BLaER1 (cell line): ENCODE results near the gene SLC25A21.

Source experiments
- H3K27ac ChIP-seq: shearing (Covaris generic); formaldehyde crosslinking; 2 replicates; pipeline ENCODE4 v1.8.1; 2022
- H3K27me3 ChIP-seq: shearing (Covaris generic); formaldehyde crosslinking; 2 replicates; pipeline ENCODE4 v1.8.1; 2022
- H3K36me3 ChIP-seq: shearing (Covaris generic); formaldehyde crosslinking; 2 replicates; pipeline ENCODE4 v1.8.1; 2022
- H3K4me1 ChIP-seq: shearing (Covaris generic); formaldehyde crosslinking; 2 replicates; pipeline ENCODE4 v1.8.1; 2022
- H3K4me2 ChIP-seq: shearing (Covaris generic); formaldehyde crosslinking; 2 replicates; pipeline ENCODE4 v1.8.1; 2022
- H3K4me3 ChIP-seq: shearing (Covaris generic); formaldehyde crosslinking; 2 replicates; pipeline ENCODE4 v1.8.1; 2022
- H3K9ac ChIP-seq: shearing (Covaris generic); formaldehyde crosslinking; 2 replicates; pipeline ENCODE4 v1.8.1; 2022
- H3K9me3 ChIP-seq: shearing (Covaris generic); formaldehyde crosslinking; 2 replicates; pipeline ENCODE4 v1.8.1; 2022
- H4K20me1 ChIP-seq: shearing (Covaris generic); formaldehyde crosslinking; 2 replicates; pipeline ENCODE4 v1.8.1; 2022
- Cebpa-rat ChIP-seq: shearing (Covaris generic); IDR thresholded peaks from 2 replicates; pipeline ENCODE4 v1.8.1; 2022

SLC25A21 gene

DNA sequence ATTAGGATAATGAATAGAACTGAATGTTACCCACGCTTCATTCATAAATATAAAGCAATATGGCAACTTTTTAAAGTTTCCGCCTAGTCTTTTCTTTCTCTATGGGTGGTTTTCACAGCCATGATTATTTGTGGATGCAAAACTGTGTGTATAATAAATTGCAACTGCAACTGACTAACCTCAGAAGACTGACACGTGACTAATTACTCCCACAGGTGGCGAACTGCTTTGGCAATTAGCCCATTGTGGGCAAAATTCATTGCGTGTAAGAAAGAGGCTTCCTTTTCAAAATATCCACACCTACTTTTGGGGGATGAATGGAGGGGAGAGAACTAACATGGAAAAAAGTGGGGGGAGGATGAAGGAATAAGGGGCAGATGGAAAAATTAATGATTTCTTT, 79.0 kb downstream of the SLC25A21 start:
- Histone ChIP-seq H3K4me1 (no peaks in the 10 kb centered on the region), H3K4me2 (no peak overlapping the region), H3K9me3 (no peaks in the 10 kb centered on the region), H3K27me3 (no peaks in the 10 kb centered on the region), H3K9ac (no peak overlapping the region), H4K20me1 (no peaks in the 10 kb centered on the region), H3K27ac (no peak overlapping the region), H3K4me3 (no peak overlapping the region), H3K36me3 (no peaks in the 10 kb centered on the region)
- no peak for TF ChIP-seq Cebpa-rat

- TF ChIP-seq Cebpa-rat, result no peak
- no peaks in the 10 kb centered on the region for H4K20me1 ChIP-seq
- H3K9ac ChIP-seq, result no peak overlapping the region
- no peak overlapping the region for H3K27ac ChIP-seq
- H3K36me3 ChIP-seq, result no peaks in the 10 kb centered on the region
- no peaks in the 10 kb centered on the region for H3K27me3 ChIP-seq
- no peaks in the 10 kb centered on the region for H3K9me3 ChIP-seq
- no peak overlapping the region for H3K4me2 ChIP-seq
- H3K4me1 ChIP-seq, result no peaks in the 10 kb centered on the region
- H3K4me3 ChIP-seq, result no peak overlapping the region
Observed at GRCh38 chr14:37091651-37092050, 80.8 kb downstream of the SLC25A21 start.

- Histone ChIP-seq H3K9ac (no peak overlapping the region), H4K20me1 (no peaks in the 10 kb centered on the region), H3K4me1 (no peaks in the 10 kb centered on the region), H3K36me3 (no peaks in the 10 kb centered on the region), H3K9me3 (no peaks in the 10 kb centered on the region), H3K4me3 (no peak overlapping the region), H3K27me3 (no peaks in the 10 kb centered on the region), H3K4me2 (no peak overlapping the region), H3K27ac (no peak overlapping the region)
- TF ChIP-seq Cebpa-rat, result no peak
Observed at GRCh38 chr14:37090026-37090425, 82.4 kb downstream of the SLC25A21 start.

- TF ChIP-seq Cebpa-rat, result no peak
- H3K27ac ChIP-seq, result no peak overlapping the region
- H3K36me3 ChIP-seq, result no peaks in the 10 kb centered on the region
- no peaks in the 10 kb centered on the region for H3K27me3 ChIP-seq
- no peaks in the 10 kb centered on the region for H3K9me3 ChIP-seq
- no peak overlapping the region for H3K4me3 ChIP-seq
- H4K20me1 ChIP-seq, result no peaks in the 10 kb centered on the region
- H3K9ac ChIP-seq, result no peak overlapping the region
- no peaks in the 10 kb centered on the region for H3K4me1 ChIP-seq
- no peak overlapping the region for H3K4me2 ChIP-seq
Observed at GRCh38 chr14:37089410-37089809, 83.0 kb downstream of the SLC25A21 start.

DNA sequence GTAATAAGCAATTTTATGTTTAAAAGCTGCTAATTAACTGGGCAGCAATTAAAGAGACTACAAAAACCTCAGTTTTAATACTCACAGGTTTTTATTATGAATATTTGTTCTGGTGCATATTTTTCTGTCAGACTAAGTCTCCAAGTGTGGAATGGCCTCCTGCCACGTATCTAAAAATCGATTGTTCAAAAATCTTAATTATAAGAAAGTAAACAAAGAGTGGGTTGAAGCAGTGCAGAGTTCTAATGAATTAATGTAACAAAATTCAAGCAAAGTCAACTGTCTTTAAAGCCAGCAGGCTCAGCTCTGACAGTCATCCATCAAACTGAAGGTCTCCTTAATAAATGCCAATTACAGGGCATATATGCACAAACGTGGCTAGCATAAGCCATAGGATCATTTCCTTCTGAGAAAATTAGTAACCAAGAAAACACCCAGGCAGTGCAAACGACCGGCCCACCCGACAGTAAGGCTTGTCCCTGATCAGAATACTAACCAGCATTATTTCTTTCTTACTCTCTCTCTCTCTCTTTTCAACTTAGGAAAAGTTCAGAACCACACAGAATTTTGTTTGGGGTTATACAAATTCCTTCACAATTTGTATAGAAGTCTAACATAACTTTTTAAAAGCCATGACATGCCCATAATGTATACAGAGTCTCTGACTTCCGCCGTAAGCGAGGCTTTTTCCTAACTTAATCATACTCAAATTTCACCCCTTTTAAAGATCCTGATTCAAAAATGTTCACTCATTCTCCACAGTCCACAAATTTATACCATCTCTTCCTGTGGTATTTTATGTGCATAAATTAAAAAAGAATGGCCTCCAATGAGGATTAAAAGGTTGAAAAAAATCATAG, 83.8 kb downstream of the SLC25A21 start:
- no peaks in the 10 kb centered on the region for H3K36me3 ChIP-seq
- H3K27ac ChIP-seq, result no peak overlapping the region
- no peaks in the 10 kb centered on the region for H3K9me3 ChIP-seq
- no peak overlapping the region for H3K4me2 ChIP-seq
- no peak overlapping the region for H3K4me3 ChIP-seq
- TF ChIP-seq Cebpa-rat, result no peak
- H3K27me3 ChIP-seq, result no peaks in the 10 kb centered on the region
- no peaks in the 10 kb centered on the region for H4K20me1 ChIP-seq
- no peak overlapping the region for H3K9ac ChIP-seq
- no peaks in the 10 kb centered on the region for H3K4me1 ChIP-seq

DNA sequence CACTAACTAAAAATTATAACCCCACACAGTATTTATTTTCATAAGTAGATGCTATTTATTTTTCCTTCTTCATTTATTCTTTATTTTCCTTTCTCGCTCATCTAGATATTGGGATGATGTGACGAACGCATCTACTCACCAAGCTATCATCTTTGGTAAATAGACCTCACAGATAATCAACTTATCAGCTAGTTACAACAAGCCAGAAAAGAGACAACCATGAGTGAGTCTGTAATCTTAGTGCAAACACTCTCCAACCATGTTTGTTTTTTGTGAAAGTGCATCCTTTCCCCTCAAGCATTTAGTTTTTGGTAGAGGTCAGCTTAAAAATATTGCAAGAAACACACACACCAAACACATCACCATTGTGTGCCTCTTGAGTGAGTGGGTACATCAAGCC, 84.9 kb downstream of the SLC25A21 start:
- Histone ChIP-seq H3K27me3 (no peaks in the 10 kb centered on the region), H3K4me1 (no peaks in the 10 kb centered on the region), H3K4me3 (no peak overlapping the region), H3K9me3 (no peaks in the 10 kb centered on the region), H3K27ac (no peak overlapping the region), H3K4me2 (no peak overlapping the region), H3K36me3 (no peaks in the 10 kb centered on the region), H3K9ac (no peak overlapping the region), H4K20me1 (no peaks in the 10 kb centered on the region)
- no peak for TF ChIP-seq Cebpa-rat

- Histone ChIP-seq H3K27ac (no peak overlapping the region), H3K9me3 (no peaks in the 10 kb centered on the region), H3K27me3 (no peaks in the 10 kb centered on the region), H3K36me3 (no peaks in the 10 kb centered on the region), H3K4me2 (no peak overlapping the region), H3K9ac (no peak overlapping the region), H3K4me3 (no peak overlapping the region), H4K20me1 (no peaks in the 10 kb centered on the region), H3K4me1 (no peaks in the 10 kb centered on the region)
- TF ChIP-seq Cebpa-rat, result no peak
Observed at GRCh38 chr14:37083599-37083998, 88.8 kb downstream of the SLC25A21 start.

DNA sequence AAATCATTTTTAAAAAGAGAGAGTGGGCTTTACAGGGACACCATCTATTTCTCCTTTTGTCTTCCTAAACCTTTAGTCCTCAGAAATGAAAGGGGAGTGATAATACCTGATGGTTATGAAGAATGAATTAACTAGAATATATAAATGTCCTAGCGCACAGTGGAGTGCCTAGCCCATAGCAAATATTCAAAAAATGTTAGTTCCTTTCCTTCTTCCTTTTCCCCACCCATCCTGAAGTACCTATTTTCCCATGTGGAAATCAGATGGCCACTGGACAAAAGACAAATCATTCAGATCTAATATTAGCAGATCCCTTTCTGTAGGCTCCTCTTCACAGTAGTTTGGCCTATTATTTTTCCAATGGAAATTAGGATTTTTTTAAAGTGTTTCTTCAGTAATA, 90.0 kb downstream of the SLC25A21 start:
- no peaks in the 10 kb centered on the region for H3K27me3 ChIP-seq
- H3K4me2 ChIP-seq, result no peak overlapping the region
- no peaks in the 10 kb centered on the region for H3K36me3 ChIP-seq
- no peaks in the 10 kb centered on the region for H3K9me3 ChIP-seq
- no peak for TF ChIP-seq Cebpa-rat
- H4K20me1 ChIP-seq, result no peaks in the 10 kb centered on the region
- H3K27ac ChIP-seq, result no peak overlapping the region
- no peak overlapping the region for H3K9ac ChIP-seq
- H3K4me3 ChIP-seq, result no peak overlapping the region
- H3K4me1 ChIP-seq, result no peaks in the 10 kb centered on the region

GRCh38 chr14:37081856-37082255, 90.5 kb downstream of the SLC25A21 start:
- H3K4me1 ChIP-seq, result no peaks in the 10 kb centered on the region
- no peak overlapping the region for H3K4me3 ChIP-seq
- H3K9me3 ChIP-seq, result no peaks in the 10 kb centered on the region
- no peak overlapping the region for H3K9ac ChIP-seq
- H3K27me3 ChIP-seq, result no peaks in the 10 kb centered on the region
- TF ChIP-seq Cebpa-rat, result no peak
- no peaks in the 10 kb centered on the region for H4K20me1 ChIP-seq
- H3K36me3 ChIP-seq, result no peaks in the 10 kb centered on the region
- H3K27ac ChIP-seq, result no peak overlapping the region
- H3K4me2 ChIP-seq, result no peak overlapping the region

DNA sequence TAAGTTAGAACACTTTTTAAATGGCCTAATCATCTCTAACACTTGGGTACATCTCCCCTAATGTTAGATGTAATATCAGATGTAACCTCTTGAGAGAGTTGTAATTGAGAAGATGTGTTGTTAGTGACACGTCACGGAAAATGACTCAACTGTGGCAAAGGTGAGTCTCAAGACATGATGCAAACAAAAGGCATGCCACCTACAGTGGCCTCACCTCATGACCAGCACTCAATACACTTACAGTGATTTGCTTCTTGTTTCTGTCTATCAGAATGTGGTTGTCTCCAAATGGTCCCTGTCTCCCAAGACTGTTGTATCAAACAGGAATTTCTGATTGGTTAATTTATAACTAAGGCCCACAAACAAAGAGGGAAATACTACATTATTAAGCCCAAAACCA, 91.2 kb downstream of the SLC25A21 start:
- Histone ChIP-seq H3K9me3 (no peaks in the 10 kb centered on the region), H3K4me2 (no peak overlapping the region), H3K9ac (no peak overlapping the region)

More for the DNA sequence above, 91.2 kb downstream of the SLC25A21 start:
- Histone ChIP-seq H3K27me3 (no peaks in the 10 kb centered on the region), H3K4me3 (no peak overlapping the region), H3K36me3 (no peaks in the 10 kb centered on the region), H3K4me1 (no peaks in the 10 kb centered on the region), H4K20me1 (no peaks in the 10 kb centered on the region), H3K27ac (no peak overlapping the region)
- no peak for TF ChIP-seq Cebpa-rat
